ENCODE results near the gene ZRANB1.
"Not testable (repeated sequence)": the region's sequence is repeated elsewhere in the genome, so short reads cannot be mapped to it uniquely, and the experiment has no call there.

The ZRANB1 gene

GRCh38 chr10:124963866-124964720 lies 22.2 kb downstream of the ZRANB1 start:
- DNase-seq (ENCODE audit: low spot score) = no peak

- no peak for DNase-seq (ENCODE audit: low spot score)
Observed at GRCh38 chr10:124966008-124966407, 24.1 kb downstream of the ZRANB1 start.

GRCh38 chr10:124967255-124967654 lies 25.3 kb downstream of the ZRANB1 start:
- DNase-seq (ENCODE audit: low spot score) = no peak

GRCh38 chr10:124971276-124971675 lies 29.4 kb downstream of the ZRANB1 start:
- peak; percentile 31 for DNase-seq (ENCODE audit: low spot score)

- DNase-seq (ENCODE audit: low spot score) = no peak
Observed at GRCh38 chr10:124972637-124973036, 30.7 kb downstream of the ZRANB1 start.

- no peak for DNase-seq (ENCODE audit: low spot score)
Observed at GRCh38 chr10:124974131-124974530, 32.2 kb downstream of the ZRANB1 start.

- DNase-seq (ENCODE audit: low spot score) = no peak
Observed at GRCh38 chr10:124975977-124976514, 34.1 kb downstream of the ZRANB1 start.

- no peak for DNase-seq (ENCODE audit: low spot score)
Observed at GRCh38 chr10:124977161-124977560, 35.2 kb downstream of the ZRANB1 start.

GRCh38 chr10:124977648-124978375 lies 35.9 kb downstream of the ZRANB1 start:
- DNase-seq (ENCODE audit: low spot score) = no peak

GRCh38 chr10:124978376-124978725 lies 36.4 kb downstream of the ZRANB1 start:
- no peak for DNase-seq (ENCODE audit: low spot score)

- no peak for DNase-seq (ENCODE audit: low spot score)
Observed at GRCh38 chr10:124983321-124983720, 41.4 kb downstream of the ZRANB1 start.

- no peak for DNase-seq (ENCODE audit: low spot score)
Observed at GRCh38 chr10:124984376-124984775, 42.5 kb downstream of the ZRANB1 start.

GRCh38 chr10:124985162-124985561 lies 43.2 kb downstream of the ZRANB1 start:
- DNase-seq (ENCODE audit: low spot score) = no peak

- DNase-seq (ENCODE audit: low spot score) = no peak
Observed at GRCh38 chr10:124987788-124988187, 45.9 kb downstream of the ZRANB1 start.

GRCh38 chr10:124988753-124989152 lies 46.8 kb downstream of the ZRANB1 start:
- not testable (repeated sequence) for DNase-seq (ENCODE audit: low spot score)

- no peak for DNase-seq (ENCODE audit: low spot score)
Observed at GRCh38 chr10:124989526-124989925, 47.6 kb downstream of the ZRANB1 start.

GRCh38 chr10:124990671-124991625 lies 49.0 kb downstream of the ZRANB1 start:
- no peak for DNase-seq (ENCODE audit: low spot score)

GRCh38 chr10:124991835-124992234 lies 49.9 kb downstream of the ZRANB1 start:
- no peak for DNase-seq (ENCODE audit: low spot score)

- DNase-seq (ENCODE audit: low spot score) = peak; percentile 88
Observed at GRCh38 chr10:124992462-124993344, 50.8 kb downstream of the ZRANB1 start.

- DNase-seq (ENCODE audit: low spot score) = no peak
Observed at GRCh38 chr10:124993345-124993708, 51.4 kb downstream of the ZRANB1 start.

Measured in globus pallidus (tissue), 1 donor.